ENCODE data around the gene MED13.

DNA sequence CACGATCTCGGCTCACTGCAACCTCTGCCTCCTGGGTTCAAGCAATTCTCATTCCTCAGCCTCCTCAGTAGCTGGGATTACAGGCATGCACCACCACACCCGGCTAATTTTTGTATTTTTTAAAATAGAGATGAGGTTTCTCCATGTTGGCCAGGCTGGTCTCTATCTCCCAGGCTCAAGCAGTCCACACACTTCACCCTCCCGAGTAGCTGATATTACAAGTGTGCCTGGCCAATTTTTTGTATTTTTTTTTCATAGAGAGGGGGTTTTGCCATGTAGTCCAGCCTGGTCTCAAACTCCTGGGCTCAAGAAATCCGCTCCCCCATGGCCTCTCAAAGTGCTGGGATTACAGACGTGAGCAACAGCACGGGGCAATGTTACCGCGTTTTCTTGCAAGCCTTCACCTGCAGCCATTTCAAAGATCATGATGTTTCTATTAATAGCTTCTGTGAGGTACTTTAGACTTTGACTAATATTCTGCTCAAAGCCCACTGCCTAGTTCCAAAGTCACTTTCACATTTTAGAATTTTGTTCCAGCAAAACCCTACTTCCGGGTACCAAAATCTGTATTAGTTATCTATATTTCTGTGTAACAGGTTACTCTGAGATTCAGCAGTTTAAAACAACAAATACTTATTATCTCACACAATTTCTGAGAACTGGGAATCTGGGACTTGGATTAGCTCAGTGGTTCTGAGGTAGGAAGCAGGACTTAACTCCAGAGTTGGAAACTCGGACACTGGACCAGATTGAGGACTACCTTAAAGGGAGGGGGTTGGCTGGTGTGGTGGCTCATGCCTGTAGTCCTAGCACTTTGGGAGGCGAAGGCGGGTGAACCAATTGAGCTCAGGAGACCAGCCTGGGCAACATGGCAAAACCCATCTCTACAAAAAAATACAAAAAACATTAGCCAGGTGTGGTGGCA lies 12.0 kb upstream of the MED13 start:
- TF ChIP-seq, protein P1, sequence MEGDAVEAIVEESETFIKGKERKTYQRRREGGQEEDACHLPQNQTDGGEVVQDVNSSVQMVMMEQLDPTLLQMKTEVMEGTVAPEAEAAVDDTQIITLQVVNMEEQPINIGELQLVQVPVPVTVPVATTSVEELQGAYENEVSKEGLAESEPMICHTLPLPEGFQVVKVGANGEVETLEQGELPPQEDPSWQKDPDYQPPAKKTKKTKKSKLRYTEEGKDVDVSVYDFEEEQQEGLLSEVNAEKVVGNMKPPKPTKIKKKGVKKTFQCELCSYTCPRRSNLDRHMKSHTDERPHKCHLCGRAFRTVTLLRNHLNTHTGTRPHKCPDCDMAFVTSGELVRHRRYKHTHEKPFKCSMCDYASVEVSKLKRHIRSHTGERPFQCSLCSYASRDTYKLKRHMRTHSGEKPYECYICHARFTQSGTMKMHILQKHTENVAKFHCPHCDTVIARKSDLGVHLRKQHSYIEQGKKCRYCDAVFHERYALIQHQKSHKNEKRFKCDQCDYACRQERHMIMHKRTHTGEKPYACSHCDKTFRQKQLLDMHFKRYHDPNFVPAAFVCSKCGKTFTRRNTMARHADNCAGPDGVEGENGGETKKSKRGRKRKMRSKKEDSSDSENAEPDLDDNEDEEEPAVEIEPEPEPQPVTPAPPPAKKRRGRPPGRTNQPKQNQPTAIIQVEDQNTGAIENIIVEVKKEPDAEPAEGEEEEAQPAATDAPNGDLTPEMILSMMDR (IDR thresholded peaks at IDR 0.05): no peak
- TF ChIP-seq POLR2A (IDR thresholded peaks at IDR 0.05) (no peak), EP300 (IDR thresholded peaks at IDR 0.05) (no peak)

Data from gastroesophageal sphincter (tissue), 3 donors.